HCT116 (cell line): ENCODE measurements around the gene UBQLNL. TPM values are rescaled to one million over a fixed set of nuclear protein-coding genes. Genes with fewer than 3 reads are reported as not detected.
A peak's percentile ranks its signal among the peaks of the same experiment; 100 is the strongest.

ENCODE experiments used
- ATAC-seq: fragments of 200-7000 bp; cut with Tn5 transposase; 2 replicates; pipeline ENCODE4 v1.9.1; 2020; ENCODE audit warnings: mild to moderate bottlenecking, moderate library complexity
- BruUV-seq: library from RNA; stranded (reverse); fragments of 400-500 nt; replicated peaks from 2 replicates; lab custom pipeline; 2021; lab: Mats Ljungman, UMichigan
- CTCF ChIA-PET: fragments of 300-600 bp; sonication (Branson Sonifier 250); formaldehyde crosslinking; loops from one replicate; lab custom pipeline; 2021; ENCODE audit warnings: antibody characterized with exemption; lab: Charles Lee
- POLR2A ChIA-PET: fragments of 300-600, 350-600 bp; sonication (Branson Sonifier 250); formaldehyde crosslinking; loops from one replicate; lab custom pipeline; 2021; ENCODE audit warnings: antibody characterized with exemption; lab: Charles Lee
- RAD21 ChIA-PET, 2 experiments: fragments of 300-600 bp; sonication (Branson Sonifier 250); formaldehyde crosslinking; loops; one replicate each; lab custom pipeline; 2023; ENCODE audit warnings: low total read pairs in 2 of 2; ENCODE audit not compliant: uncharacterized antibody in 2 of 2, unreplicated experiment in 2 of 2, low non-redundant PET in 1 of 2; lab: Charles Lee
- DNase-seq: peaks from one replicate; pipeline ENCODE4 v3.0.0-alpha.2; 2010; ENCODE audit warnings: low read depth, low spot score
- H2AFZ ChIP-seq: fragments of 200-600 bp; shearing (Covaris generic), sonication (generic); 2 replicates; pipeline ENCODE4 v1.6.1; 2017; ENCODE audit warnings: low read depth, mixed run types, mixed read lengths, antibody characterized with exemption, low read length; ENCODE audit not compliant: poor library complexity, severe bottlenecking
- H3K27ac ChIP-seq: 2 replicates; pipeline ENCODE4 v1.5.1; 2012; ENCODE audit warnings: low read depth, low read length
- H3K27me3 ChIP-seq: fragments of 200-600 bp; sonication (generic); 2 replicates; pipeline ENCODE4 v1.6.1; 2016; ENCODE audit warnings: mixed run types, low read length, mixed read lengths; ENCODE audit not compliant: insufficient read depth
- H3K36me3 ChIP-seq, 2 experiments: fragments of 200-500 bp in 1 of 2; fragments of 200-600 bp in 1 of 2; sonication (Bioruptor generic) in 1 of 2; sonication (generic) in 1 of 2; 2 replicates each; pipeline versions ENCODE4 v1.5.1 to v1.6.1; 2014 to 2016; ENCODE audit warnings: low read length in 2 of 2, inconsistent platforms in 1 of 2, mixed read lengths in 1 of 2, mixed run types in 1 of 2; ENCODE audit not compliant: insufficient read depth in 2 of 2, control insufficient read depth in 1 of 2
- H3K4me1 ChIP-seq, 2 experiments: fragments of 200-600 bp in 1 of 2; sonication (generic) in 1 of 2; 2 replicates each; pipeline versions ENCODE4 v1.5.1 to v1.6.1; 2012 to 2017; ENCODE audit warnings: low read length in 2 of 2, inconsistent platforms in 1 of 2, mild to moderate bottlenecking in 1 of 2, mixed read lengths in 1 of 2, mixed run types in 1 of 2, moderate library complexity in 1 of 2; ENCODE audit not compliant: insufficient read depth in 2 of 2, control insufficient read depth in 1 of 2
- H3K4me2 ChIP-seq: fragments of 200-600 bp; sonication (generic); 2 replicates; pipeline ENCODE4 v1.6.1; 2017; ENCODE audit warnings: mixed run types, low read length, mixed read lengths
- H3K4me3 ChIP-seq, 2 experiments: fragments of 200-600 bp in 1 of 2; sonication (generic) in 1 of 2; replicated peaks in 1 of 2; 2 replicates each; pipeline ENCODE4 v1.5.1; 2011 to 2016; ENCODE audit warnings: low read length in 2 of 2, control low read depth in 1 of 2, low read depth in 1 of 2, mild to moderate bottlenecking in 1 of 2, mixed read lengths in 1 of 2, mixed run types in 1 of 2
- H3K79me2 ChIP-seq: fragments of 200-600 bp; sonication (generic); 2 replicates; pipeline ENCODE4 v1.6.1; 2017; ENCODE audit warnings: mild to moderate bottlenecking, mixed run types, low read length, moderate library complexity, mixed read lengths; ENCODE audit not compliant: insufficient read depth
- H3K9ac ChIP-seq: fragments of 200-600 bp; sonication (generic); 2 replicates; pipeline ENCODE4 v1.6.1; 2016; ENCODE audit warnings: low read length, mixed read lengths
- H3K9me2 ChIP-seq: fragments of 200-600 bp; sonication (generic), shearing (Covaris generic); 2 replicates; pipeline ENCODE4 v1.6.1; 2017; ENCODE audit warnings: mixed run types, mild to moderate bottlenecking, moderate library complexity; ENCODE audit not compliant: insufficient read depth
- H3K9me3 ChIP-seq, 2 experiments: fragments of 200-500 bp in 1 of 2; fragments of 200-600 bp in 1 of 2; sonication (Bioruptor generic) in 1 of 2; sonication (generic) in 1 of 2; 2 replicates each; pipeline ENCODE4 v1.6.1; 2014 to 2017; ENCODE audit warnings: low read length in 2 of 2, mixed read lengths in 2 of 2, inconsistent platforms in 1 of 2, low read depth in 1 of 2, mild to moderate bottlenecking in 1 of 2, mixed run types in 1 of 2, moderate library complexity in 1 of 2; ENCODE audit not compliant: control insufficient read depth in 1 of 2, insufficient read depth in 1 of 2
- H4K20me1 ChIP-seq: fragments of 200-600 bp; sonication (generic), shearing (Covaris generic); 2 replicates; pipeline ENCODE4 v1.6.1; 2017; ENCODE audit warnings: mixed run types, mild to moderate bottlenecking, moderate library complexity; ENCODE audit not compliant: insufficient read depth
- CEBPB ChIP-seq: IDR thresholded peaks from 2 replicates; pipeline ENCODE4 v1.6.1; 2012; ENCODE audit warnings: low read depth
- EZH2phosphoT487 ChIP-seq: fragments of 200-600 bp; IDR thresholded peaks from 2 replicates; pipeline ENCODE4 v1.6.1; 2018; ENCODE audit warnings: antibody characterized with exemption, borderline replicate concordance
- FOSL1 ChIP-seq: IDR thresholded peaks from 2 replicates; pipeline ENCODE4 v1.6.1; 2012; ENCODE audit warnings: low read depth
- JUND ChIP-seq: IDR thresholded peaks from 2 replicates; pipeline ENCODE4 v1.6.1; 2012
- SRF ChIP-seq: IDR thresholded peaks from 2 replicates; pipeline ENCODE4 v1.6.1; 2012; ENCODE audit warnings: low read depth
- TCF7L2 ChIP-seq: IDR thresholded peaks from 2 replicates; pipeline ENCODE4 v1.7.0; 2011; ENCODE audit warnings: borderline replicate concordance, inconsistent platforms; ENCODE audit not compliant: insufficient read depth, insufficient read length; ENCODE audit errors: extremely low read depth
- ZFX ChIP-seq: fragments of 450-650 bp; IDR thresholded peaks from 2 replicates; pipeline ENCODE4 v1.6.1; 2017
- intact Hi-C: fragments of 100-400 bp; cut with micrococcal nuclease; formaldehyde crosslinking; loops from 2 replicates; pipeline ENCODE4 v1.10.0; 2022
- total RNA-seq: library from RNA; stranded (reverse); gene quantifications from one replicate; pipeline ENCODE4 v1.2.1, GENCODE V29; 2021; ENCODE audit not compliant: unreplicated experiment
- TF ChIP-seq, protein P1 (sequence below): IDR thresholded peaks from 2 replicates; pipeline ENCODE4 v1.6.1; 2011; ENCODE audit warnings: mild to moderate bottlenecking, low read length, moderate library complexity; ENCODE audit not compliant: insufficient replicate concordance; ENCODE audit errors: extremely low read depth
- TF ChIP-seq, protein P2 (sequence below), 3 experiments: fragments of 200-600 bp in 1 of 3; sonication (generic) in 1 of 3; IDR thresholded peaks in 2 of 3; conservative IDR thresholded peaks in 1 of 3; 2 replicates each; pipeline ENCODE4 v1.5.1; 2012 to 2017; ENCODE audit warnings: low read depth in 2 of 3, low read length in 2 of 3, antibody characterized with exemption in 1 of 3, borderline replicate concordance in 1 of 3, control low read depth in 1 of 3, mild to moderate bottlenecking in 1 of 3, mixed read lengths in 1 of 3, mixed run types in 1 of 3, moderate library complexity in 1 of 3; ENCODE audit not compliant: insufficient read depth in 1 of 3

The UBQLNL gene
- total RNA-seq, 1 experiment from 2014 or later: not detected

DNA sequence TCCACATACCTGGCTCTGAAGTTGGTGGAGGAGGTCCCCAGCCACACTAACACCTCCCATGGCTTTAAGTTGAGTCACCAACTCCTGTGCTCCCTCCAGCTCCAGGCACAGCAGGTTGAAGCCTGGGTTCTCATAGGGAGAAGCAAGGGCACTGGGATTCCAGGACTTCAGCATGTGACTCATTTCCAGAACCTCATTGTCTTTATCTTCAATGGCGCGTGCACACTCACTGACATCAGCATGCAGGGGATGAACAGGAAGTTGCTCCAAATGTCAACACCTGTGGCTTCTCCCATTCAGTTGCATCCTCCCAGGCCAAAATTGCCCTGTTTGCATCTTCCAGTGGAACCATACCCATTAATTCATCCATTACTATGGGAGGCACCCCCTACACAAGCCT is 5.8 kb upstream of the UBQLNL start:
- no TSS peak for BruUV-seq
- Histone ChIP-seq H3K4me2 (no peak overlapping the region), H3K36me3 (no peaks in the 10 kb centered on the region), H3K79me2 (no peaks in the 10 kb centered on the region), H3K27ac (no peak overlapping the region), H3K4me1 (no peaks in the 10 kb centered on the region), H3K9me3 (no peaks in the 10 kb centered on the region), H4K20me1 (no peaks in the 10 kb centered on the region), H3K9me2 (no peaks in the 10 kb centered on the region), H3K4me3 (no peak overlapping the region), H3K27me3 (peaks cover 24% of the 10 kb centered on the region; the same call in 1 of the 2 replicates), H2AFZ (no peak overlapping the region), H3K9ac (no peak overlapping the region)
- intact Hi-C loops: no loop called here
- ATAC-seq (peak; percentile 14; the same call in 1 of the 2 replicates), DNase-seq (no peak)
- CTCF ChIA-PET: no interaction called here
- POLR2A ChIA-PET: interaction anchor here (1.9 kb wide), 1 partner anchor 17 kb away, joined by 5 read pairs; no protein-coding TSS in a partner anchor
- TF ChIP-seq, protein P1, sequence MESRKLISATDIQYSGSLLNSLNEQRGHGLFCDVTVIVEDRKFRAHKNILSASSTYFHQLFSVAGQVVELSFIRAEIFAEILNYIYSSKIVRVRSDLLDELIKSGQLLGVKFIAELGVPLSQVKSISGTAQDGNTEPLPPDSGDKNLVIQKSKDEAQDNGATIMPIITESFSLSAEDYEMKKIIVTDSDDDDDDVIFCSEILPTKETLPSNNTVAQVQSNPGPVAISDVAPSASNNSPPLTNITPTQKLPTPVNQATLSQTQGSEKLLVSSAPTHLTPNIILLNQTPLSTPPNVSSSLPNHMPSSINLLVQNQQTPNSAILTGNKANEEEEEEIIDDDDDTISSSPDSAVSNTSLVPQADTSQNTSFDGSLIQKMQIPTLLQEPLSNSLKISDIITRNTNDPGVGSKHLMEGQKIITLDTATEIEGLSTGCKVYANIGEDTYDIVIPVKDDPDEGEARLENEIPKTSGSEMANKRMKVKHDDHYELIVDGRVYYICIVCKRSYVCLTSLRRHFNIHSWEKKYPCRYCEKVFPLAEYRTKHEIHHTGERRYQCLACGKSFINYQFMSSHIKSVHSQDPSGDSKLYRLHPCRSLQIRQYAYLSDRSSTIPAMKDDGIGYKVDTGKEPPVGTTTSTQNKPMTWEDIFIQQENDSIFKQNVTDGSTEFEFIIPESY: no peak
- TF ChIP-seq CEBPB (no peak), FOSL1 (no peak), ZFX (no peak), JUND (no peak)
- RAD21 ChIA-PET: no interaction called here

DNA sequence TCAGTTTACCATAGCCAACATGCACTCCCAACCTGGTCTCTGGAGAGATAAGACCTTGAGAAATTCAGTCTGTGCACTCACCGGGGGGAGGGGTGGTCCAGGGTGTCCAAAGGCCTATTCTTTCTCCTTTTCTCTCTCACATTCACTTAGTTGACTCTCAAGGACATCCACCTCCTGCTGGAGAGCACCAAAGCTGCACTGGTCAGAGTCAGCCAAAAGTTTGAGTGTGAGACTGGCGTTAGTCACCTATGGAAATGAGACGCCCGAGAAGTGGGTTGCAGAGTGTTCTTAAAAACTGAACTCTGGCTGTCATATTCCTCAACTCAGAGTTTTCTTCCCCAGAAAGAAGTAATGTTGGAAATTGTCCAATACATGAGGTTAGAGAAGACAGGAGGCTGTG is 5.0 kb upstream of the UBQLNL start:
- no peak overlapping the region for H3K27ac ChIP-seq
- H2AFZ ChIP-seq: no peak overlapping the region
- no peaks in the 10 kb centered on the region for H3K9me3 ChIP-seq
- no peak overlapping the region for H3K4me3 ChIP-seq
- no peaks in the 10 kb centered on the region for H3K9me2 ChIP-seq
- H3K4me2 ChIP-seq: no peak overlapping the region
- no peak overlapping the region for H3K9ac ChIP-seq
- no TSS peak for BruUV-seq
- DNase-seq: no peak
- ChIA-PET CTCF (no interaction called here), RAD21 (no interaction called here), POLR2A (interaction anchor here (1.9 kb wide), 1 partner anchor 16 kb away, joined by 5 read pairs; no protein-coding TSS in a partner anchor)
- intact Hi-C loops: no loop called here
- H4K20me1 ChIP-seq: no peaks in the 10 kb centered on the region
- no peaks in the 10 kb centered on the region for H3K79me2 ChIP-seq
- TF ChIP-seq SRF: no peak
- TF ChIP-seq, protein P2, sequence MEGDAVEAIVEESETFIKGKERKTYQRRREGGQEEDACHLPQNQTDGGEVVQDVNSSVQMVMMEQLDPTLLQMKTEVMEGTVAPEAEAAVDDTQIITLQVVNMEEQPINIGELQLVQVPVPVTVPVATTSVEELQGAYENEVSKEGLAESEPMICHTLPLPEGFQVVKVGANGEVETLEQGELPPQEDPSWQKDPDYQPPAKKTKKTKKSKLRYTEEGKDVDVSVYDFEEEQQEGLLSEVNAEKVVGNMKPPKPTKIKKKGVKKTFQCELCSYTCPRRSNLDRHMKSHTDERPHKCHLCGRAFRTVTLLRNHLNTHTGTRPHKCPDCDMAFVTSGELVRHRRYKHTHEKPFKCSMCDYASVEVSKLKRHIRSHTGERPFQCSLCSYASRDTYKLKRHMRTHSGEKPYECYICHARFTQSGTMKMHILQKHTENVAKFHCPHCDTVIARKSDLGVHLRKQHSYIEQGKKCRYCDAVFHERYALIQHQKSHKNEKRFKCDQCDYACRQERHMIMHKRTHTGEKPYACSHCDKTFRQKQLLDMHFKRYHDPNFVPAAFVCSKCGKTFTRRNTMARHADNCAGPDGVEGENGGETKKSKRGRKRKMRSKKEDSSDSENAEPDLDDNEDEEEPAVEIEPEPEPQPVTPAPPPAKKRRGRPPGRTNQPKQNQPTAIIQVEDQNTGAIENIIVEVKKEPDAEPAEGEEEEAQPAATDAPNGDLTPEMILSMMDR (IDR thresholded peaks at IDR 0.05 in 2 of 3, conservative IDR thresholded peaks at IDR 0.05 in 1 of 3; ENCODE audit: borderline replicate concordance in 1 of 3, insufficient read depth in 1 of 3, low read depth in 2 of 3, low read length in 2 of 3): peak in 2 of 3 experiments; percentile 17 to 27; a peak in 1 of 6 replicates
- no peak for TF ChIP-seq TCF7L2
- no peak for TF ChIP-seq EZH2phosphoT487
- TF ChIP-seq, all 23 proteins: peak for 1
- Histone ChIP-seq H3K27me3 (peaks cover 21% of the 10 kb centered on the region; the same call in 1 of the 2 replicates), H3K4me1 (no peaks in the 10 kb centered on the region), H3K36me3 (no peaks in the 10 kb centered on the region)
- ATAC-seq: peak; percentile 61
